ENCODE data around the gene ANKRD11.

ANKRD11 gene

GRCh38 chr16:89233678-89234490 is 256.5 kb downstream of the ANKRD11 start:
- Histone ChIP-seq H3K27me3 (ENCODE audit: insufficient read depth, low read length) (no peaks in the 10 kb centered on the region), H3K4me3 (ENCODE audit: low read length) (no peak overlapping the region), H3K36me3 (ENCODE audit: insufficient read depth, low read depth, low read length) (peaks cover 59% of the 10 kb centered on the region), H3K9me3 (ENCODE audit: insufficient read depth, low read depth, low read length) (peaks cover 49% of the 10 kb centered on the region), H3K4me1 (ENCODE audit: insufficient read depth, low read length) (no peaks in the 10 kb centered on the region), H3K9ac (ENCODE audit: low read depth, low read length) (no peak overlapping the region), H3K27ac (ENCODE audit: low read length) (no peak overlapping the region)

GRCh38 chr16:89232107-89232506 is 258.3 kb downstream of the ANKRD11 start:
- no peak overlapping the region for H3K27ac ChIP-seq (ENCODE audit: low read length)
- no peaks in the 10 kb centered on the region for H3K27me3 ChIP-seq (ENCODE audit: insufficient read depth, low read length)
- H3K9ac ChIP-seq (ENCODE audit: low read depth, low read length) = no peak overlapping the region
- no peaks in the 10 kb centered on the region for H3K4me1 ChIP-seq (ENCODE audit: insufficient read depth, low read length)
- H3K36me3 ChIP-seq (ENCODE audit: insufficient read depth, low read depth, low read length) = peaks cover 77% of the 10 kb centered on the region
- H3K9me3 ChIP-seq (ENCODE audit: insufficient read depth, low read depth, low read length) = peaks cover 67% of the 10 kb centered on the region
- no peak overlapping the region for H3K4me3 ChIP-seq (ENCODE audit: low read length)

- Histone ChIP-seq H3K27ac (ENCODE audit: low read length) (no peak overlapping the region), H3K36me3 (ENCODE audit: insufficient read depth, low read depth, low read length) (peaks cover 91% of the 10 kb centered on the region), H3K4me3 (ENCODE audit: low read length) (no peak overlapping the region), H3K9ac (ENCODE audit: low read depth, low read length) (no peak overlapping the region), H3K4me1 (ENCODE audit: insufficient read depth, low read length) (no peaks in the 10 kb centered on the region), H3K9me3 (ENCODE audit: insufficient read depth, low read depth, low read length) (peaks cover 70% of the 10 kb centered on the region), H3K27me3 (ENCODE audit: insufficient read depth, low read length) (no peaks in the 10 kb centered on the region)
Observed at GRCh38 chr16:89230255-89230654, 260.1 kb downstream of the ANKRD11 start.

GRCh38 chr16:89224665-89225064 is 265.7 kb downstream of the ANKRD11 start:
- H3K9me3 ChIP-seq (ENCODE audit: insufficient read depth, low read depth, low read length) = peaks cover 28% of the 10 kb centered on the region
- H3K4me3 ChIP-seq (ENCODE audit: low read length) = no peak overlapping the region
- H3K36me3 ChIP-seq (ENCODE audit: insufficient read depth, low read depth, low read length) = peaks cover 79% of the 10 kb centered on the region
- no peak overlapping the region for H3K9ac ChIP-seq (ENCODE audit: low read depth, low read length)
- no peak overlapping the region for H3K27ac ChIP-seq (ENCODE audit: low read length)
- H3K4me1 ChIP-seq (ENCODE audit: insufficient read depth, low read length) = no peaks in the 10 kb centered on the region
- no peaks in the 10 kb centered on the region for H3K27me3 ChIP-seq (ENCODE audit: insufficient read depth, low read length)

- H3K4me1 ChIP-seq (ENCODE audit: insufficient read depth, low read length) = no peaks in the 10 kb centered on the region
- no peak overlapping the region for H3K27ac ChIP-seq (ENCODE audit: low read length)
- H3K9ac ChIP-seq (ENCODE audit: low read depth, low read length) = no peak overlapping the region
- no peak overlapping the region for H3K4me3 ChIP-seq (ENCODE audit: low read length)
- H3K27me3 ChIP-seq (ENCODE audit: insufficient read depth, low read length) = no peaks in the 10 kb centered on the region
- H3K9me3 ChIP-seq (ENCODE audit: insufficient read depth, low read depth, low read length) = peaks cover 16% of the 10 kb centered on the region
- H3K36me3 ChIP-seq (ENCODE audit: insufficient read depth, low read depth, low read length) = peaks cover 64% of the 10 kb centered on the region
Observed at GRCh38 chr16:89222931-89223330, 267.4 kb downstream of the ANKRD11 start.

- no peak overlapping the region for H3K27ac ChIP-seq (ENCODE audit: low read length)
- peaks cover 2% of the 10 kb centered on the region for H3K9me3 ChIP-seq (ENCODE audit: insufficient read depth, low read depth, low read length)
Observed at GRCh38 chr16:89221604-89222003, 268.8 kb downstream of the ANKRD11 start.

GRCh38 chr16:89219365-89219764 is 271.0 kb downstream of the ANKRD11 start:
- no peak overlapping the region for H3K4me3 ChIP-seq (ENCODE audit: low read length)
- peaks cover 29% of the 10 kb centered on the region for H3K36me3 ChIP-seq (ENCODE audit: insufficient read depth, low read depth, low read length)
- H3K27ac ChIP-seq (ENCODE audit: low read length) = no peak overlapping the region
- peaks cover 4% of the 10 kb centered on the region; the same call in 1 of the 2 replicates for H3K4me1 ChIP-seq (ENCODE audit: insufficient read depth, low read length)
- H3K9ac ChIP-seq (ENCODE audit: low read depth, low read length) = no peak overlapping the region
- H3K27me3 ChIP-seq (ENCODE audit: insufficient read depth, low read length) = no peaks in the 10 kb centered on the region
- no peaks in the 10 kb centered on the region for H3K9me3 ChIP-seq (ENCODE audit: insufficient read depth, low read depth, low read length)

More at GRCh38 chr16:89221604-89222003, 268.8 kb downstream of the ANKRD11 start:
- Histone ChIP-seq H3K36me3 (ENCODE audit: insufficient read depth, low read depth, low read length) (peaks cover 50% of the 10 kb centered on the region), H3K4me3 (ENCODE audit: low read length) (no peak overlapping the region), H3K4me1 (ENCODE audit: insufficient read depth, low read length) (peaks cover 4% of the 10 kb centered on the region; the same call in 1 of the 2 replicates), H3K27me3 (ENCODE audit: insufficient read depth, low read length) (no peaks in the 10 kb centered on the region), H3K9ac (ENCODE audit: low read depth, low read length) (no peak overlapping the region)
